ENCODE measurements around the gene DCHS2. TPM values are rescaled to one million over a fixed set of nuclear protein-coding genes. Genes with fewer than 3 reads are reported as not detected.

Gene DCHS2
- total RNA-seq, 4 donors from 2014 or later: 2.3 to 5.0 (median 3.2) TPM

DNA sequence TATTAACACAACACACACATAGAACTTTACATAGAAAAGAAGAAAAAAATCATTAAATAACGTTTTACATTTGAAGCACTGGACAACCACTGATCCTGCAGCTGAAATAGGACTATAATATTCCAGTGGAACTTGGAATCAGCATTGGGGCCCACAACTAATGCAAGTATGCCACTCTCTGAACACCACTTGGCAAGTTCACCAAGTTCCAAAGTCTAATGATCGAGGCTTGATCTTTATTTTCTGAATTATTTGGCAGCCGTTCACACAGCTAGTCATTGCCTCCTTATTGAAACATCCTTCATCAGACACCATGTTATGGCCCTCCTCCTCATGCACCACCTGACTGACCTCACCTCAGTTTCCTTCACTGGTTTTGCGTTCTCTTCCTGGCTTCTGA lies 107.6 kb downstream of the DCHS2 start:
- Histone ChIP-seq H3K27me3 (no peaks in the 10 kb centered on the region), H3K4me3 (no peak overlapping the region), H3K36me3 (no peaks in the 10 kb centered on the region), H3K27ac (no peak overlapping the region), H3K9me3 (no peaks in the 10 kb centered on the region), H3K4me1 (no peaks in the 10 kb centered on the region)
- ATAC-seq: no peak
- WGBS, 2 donors (ENCODE audit: low coverage in 1 of 2): 83 to 91% methylated on average over 4 of the region's 4 CpGs
- TF ChIP-seq CTCF (IDR thresholded peaks at IDR 0.05) (no peak), EP300 (IDR thresholded peaks at IDR 0.05) (no peak), POLR2A (IDR thresholded peaks at IDR 0.05) (no peak), POLR2AphosphoS5 (IDR thresholded peaks at IDR 0.05) (no peak)

- TF ChIP-seq CTCF (IDR thresholded peaks at IDR 0.05): no peak
- no peak for TF ChIP-seq EP300 (IDR thresholded peaks at IDR 0.05)
- TF ChIP-seq POLR2AphosphoS5 (IDR thresholded peaks at IDR 0.05): no peak
- no peak for TF ChIP-seq POLR2A (IDR thresholded peaks at IDR 0.05)
- WGBS, 2 donors (ENCODE audit: low coverage in 1 of 2): 86 to 88% methylated on average over 1 of the region's 1 CpG
- Histone ChIP-seq H3K9me3 (no peaks in the 10 kb centered on the region), H3K27me3 (no peaks in the 10 kb centered on the region), H3K4me1 (no peaks in the 10 kb centered on the region), H3K4me3 (no peak overlapping the region), H3K27ac (no peak overlapping the region), H3K36me3 (no peaks in the 10 kb centered on the region)
- ATAC-seq: no peak
Measured at GRCh38 chr4:154376486-154376885, 115.1 kb downstream of the DCHS2 start.

- H3K36me3 ChIP-seq: no peaks in the 10 kb centered on the region
- H3K9me3 ChIP-seq: no peaks in the 10 kb centered on the region
- no peak for TF ChIP-seq POLR2AphosphoS5 (IDR thresholded peaks at IDR 0.05)
- TF ChIP-seq EP300 (IDR thresholded peaks at IDR 0.05): no peak
- no peak for TF ChIP-seq CTCF (IDR thresholded peaks at IDR 0.05)
- no peak for TF ChIP-seq POLR2A (IDR thresholded peaks at IDR 0.05)
- H3K4me1 ChIP-seq: peaks cover 4 to 39% (median 6%) of the 10 kb centered on the region in 3 donors
- H3K27me3 ChIP-seq: no peaks in the 10 kb centered on the region
- 78 to 90% methylated on average over 2 to 4 of the region's 4 CpGs for WGBS, 2 donors (ENCODE audit: low coverage in 1 of 2)
- no peak overlapping the region for H3K27ac ChIP-seq
- no peak overlapping the region for H3K4me3 ChIP-seq
- no peak for ATAC-seq
Measured at GRCh38 chr4:154368060-154368459, 123.5 kb downstream of the DCHS2 start.

DNA sequence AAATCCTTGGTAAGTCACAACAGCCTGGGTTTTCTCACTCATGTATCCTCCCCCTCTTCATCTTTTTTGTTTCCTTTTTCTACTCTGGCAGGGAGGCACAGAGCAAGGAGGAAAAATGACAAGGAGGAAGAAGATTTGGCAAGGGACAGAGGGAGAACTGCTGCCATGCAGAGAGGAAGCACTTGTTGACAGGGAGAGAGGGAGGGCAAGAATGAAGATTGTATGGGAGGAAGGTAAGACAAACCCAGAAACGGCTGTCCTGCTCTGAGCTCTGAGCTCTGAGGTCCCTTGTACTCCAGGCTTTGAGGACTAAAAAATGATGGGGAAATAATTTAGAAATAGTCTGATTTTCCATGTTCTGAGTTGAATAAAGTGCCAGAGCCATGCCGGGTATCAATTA lies 123.9 kb downstream of the DCHS2 start:
- no peaks in the 10 kb centered on the region for H3K9me3 ChIP-seq
- 19 to 45% methylated on average over 2 of the region's 2 CpGs for WGBS, 2 donors (ENCODE audit: low coverage in 1 of 2)

More for the DNA sequence above, 123.9 kb downstream of the DCHS2 start:
- TF ChIP-seq POLR2AphosphoS5 (IDR thresholded peaks at IDR 0.05): no peak
- no peak for TF ChIP-seq EP300 (IDR thresholded peaks at IDR 0.05)
- no peak for TF ChIP-seq POLR2A (IDR thresholded peaks at IDR 0.05)
- no peak for TF ChIP-seq CTCF (IDR thresholded peaks at IDR 0.05)
- peaks cover 4 to 39% (median 6%) of the 10 kb centered on the region in 3 donors for H3K4me1 ChIP-seq
- no peaks in the 10 kb centered on the region for H3K36me3 ChIP-seq
- peak overlapping the region in 1 of 4 donors; percentile 54 for H3K27ac ChIP-seq
- no peak for ATAC-seq
- H3K4me3 ChIP-seq: no peak overlapping the region
- no peaks in the 10 kb centered on the region for H3K27me3 ChIP-seq
